HG02885 (cell line): ENCODE data around the gene MALSU1.
"Not testable (repeated sequence)": the region's sequence is repeated elsewhere in the genome, so short reads cannot be mapped to it uniquely, and the experiment has no call there.

ENCODE experiments used
- ATAC-seq: cut with Tn5 transposase; IDR thresholded peaks from one replicate; pipeline ENCODE4 v1.9.1; 2021; ENCODE audit warnings: mild to moderate bottlenecking; ENCODE audit not compliant: unreplicated experiment, poor library complexity

Gene MALSU1

GRCh38 chr7:23285657-23286646 is 13.2 kb upstream of the MALSU1 start:
- no peak for ATAC-seq

DNA sequence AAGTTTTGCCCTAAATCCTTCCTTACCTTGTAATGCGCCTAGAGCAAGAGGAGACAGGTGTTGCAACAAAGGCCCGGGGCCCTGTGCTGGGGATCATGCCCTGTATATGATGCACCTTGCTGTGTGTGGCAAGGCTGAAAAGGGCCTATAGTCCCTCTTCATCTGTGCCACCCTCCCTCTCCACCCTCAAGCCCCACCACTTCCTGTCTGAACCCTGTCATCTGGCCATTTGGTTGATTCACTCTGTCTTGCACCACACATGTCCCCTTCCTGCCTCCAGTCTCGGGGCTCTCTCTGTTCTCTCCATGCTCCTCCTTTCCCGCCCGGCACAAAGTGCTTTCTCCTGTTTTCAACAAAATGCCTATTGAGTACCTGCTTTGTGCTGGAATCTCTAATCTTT is 11.5 kb upstream of the MALSU1 start:
- no peak for ATAC-seq

- no peak for ATAC-seq
Measured at GRCh38 chr7:23290993-23291392, 8.1 kb upstream of the MALSU1 start.

DNA sequence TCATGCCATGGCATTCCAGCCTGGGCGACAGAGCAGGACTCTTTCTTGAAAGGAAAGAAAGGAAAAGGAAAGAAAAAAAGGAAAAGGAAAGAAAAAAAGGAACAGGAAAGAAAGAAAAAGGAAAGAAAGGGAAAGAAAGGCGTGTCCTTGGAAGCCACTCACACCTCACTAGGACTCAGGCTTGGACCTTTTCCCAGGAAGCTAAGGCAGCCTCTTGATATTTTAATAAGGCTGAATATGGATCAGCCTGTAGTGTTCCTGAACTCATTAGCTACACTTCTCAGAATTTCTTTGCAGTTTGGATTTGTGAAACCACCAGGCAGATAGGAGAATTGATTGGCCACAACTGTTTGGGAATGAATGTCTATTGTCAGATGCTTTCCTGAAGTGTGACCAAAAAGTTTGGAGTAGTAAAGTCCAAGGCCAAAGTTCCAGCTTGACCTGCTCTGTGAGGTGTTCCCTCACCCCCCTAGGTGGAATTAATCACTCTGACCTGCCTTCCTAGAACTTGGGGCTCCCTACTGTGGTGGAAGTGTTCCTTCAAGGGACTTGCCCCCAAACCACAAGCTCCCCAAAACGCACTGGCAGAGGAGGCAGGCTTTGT is 7.1 kb upstream of the MALSU1 start:
- ATAC-seq: no peak

GRCh38 chr7:23292623-23293022 is 6.5 kb upstream of the MALSU1 start:
- ATAC-seq: no peak

DNA sequence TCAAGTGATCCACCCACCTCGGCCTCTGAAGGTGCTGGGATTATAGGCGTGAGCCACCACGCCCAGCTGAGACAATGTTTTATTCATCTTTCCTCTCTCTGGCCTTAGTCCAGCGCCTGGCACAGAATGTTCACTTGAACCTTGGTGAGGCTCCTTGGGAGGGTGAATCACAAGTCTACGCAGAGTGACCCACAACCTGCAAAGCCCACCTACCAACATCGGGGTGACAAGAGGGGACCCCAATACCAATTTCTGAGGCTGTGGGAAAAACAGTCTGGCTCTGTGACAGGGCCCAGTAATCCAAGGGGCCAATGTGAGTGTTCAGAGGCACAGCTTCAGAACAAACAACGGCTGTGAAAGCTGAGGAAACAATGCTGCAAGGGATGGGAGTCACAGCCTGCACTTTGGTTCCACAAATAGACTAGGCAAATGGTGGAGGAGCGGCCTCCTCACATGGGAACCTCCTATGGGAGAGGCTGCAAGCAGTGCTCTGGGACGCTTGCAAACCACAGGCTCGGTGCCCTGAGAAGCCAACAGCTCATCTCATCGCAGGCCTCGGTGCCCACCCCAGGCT is 5.6 kb upstream of the MALSU1 start:
- no peak for ATAC-seq

DNA sequence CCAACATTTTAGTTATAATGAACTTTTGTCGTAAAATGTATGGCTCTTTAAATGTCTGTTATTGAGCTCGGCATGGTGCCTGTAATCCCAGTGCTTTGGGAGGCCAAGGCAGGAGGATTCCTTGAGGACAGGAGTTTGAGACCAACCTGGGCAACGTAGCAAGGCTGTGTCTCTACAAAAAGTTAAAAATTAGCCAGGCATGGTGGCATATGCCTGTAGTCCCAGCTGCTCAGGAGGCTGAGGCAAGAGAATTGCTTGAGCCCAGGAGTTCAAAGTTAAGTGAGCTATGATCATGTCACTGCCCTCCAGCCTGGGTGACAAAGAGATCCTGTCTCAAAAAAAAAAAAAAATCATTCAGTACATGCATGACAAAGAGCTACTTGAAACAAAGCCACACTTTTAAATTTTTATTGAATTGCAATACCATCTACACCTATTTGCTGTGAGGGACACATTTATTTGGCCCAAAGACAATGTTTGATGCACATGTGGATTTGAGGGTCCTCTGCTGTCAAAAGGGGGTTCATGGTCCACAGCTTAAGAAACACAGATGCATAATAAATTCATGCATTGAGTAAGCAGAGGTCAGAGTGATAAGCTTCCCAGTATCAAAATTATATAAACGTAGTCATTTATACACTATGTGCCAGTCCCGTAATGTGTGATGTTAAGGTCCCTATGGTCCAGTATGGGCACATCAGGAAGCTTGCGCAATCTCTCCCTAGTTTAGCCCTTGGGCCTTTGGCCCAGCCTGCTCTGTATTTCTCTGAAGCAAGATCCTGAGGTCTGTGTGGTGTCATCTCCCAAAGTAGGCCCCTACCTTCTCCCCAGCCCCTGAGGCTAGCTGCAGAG is 4.4 kb upstream of the MALSU1 start:
- ATAC-seq: no peak

- no peak for ATAC-seq
Measured at GRCh38 chr7:23295401-23295697, 3.8 kb upstream of the MALSU1 start.

DNA sequence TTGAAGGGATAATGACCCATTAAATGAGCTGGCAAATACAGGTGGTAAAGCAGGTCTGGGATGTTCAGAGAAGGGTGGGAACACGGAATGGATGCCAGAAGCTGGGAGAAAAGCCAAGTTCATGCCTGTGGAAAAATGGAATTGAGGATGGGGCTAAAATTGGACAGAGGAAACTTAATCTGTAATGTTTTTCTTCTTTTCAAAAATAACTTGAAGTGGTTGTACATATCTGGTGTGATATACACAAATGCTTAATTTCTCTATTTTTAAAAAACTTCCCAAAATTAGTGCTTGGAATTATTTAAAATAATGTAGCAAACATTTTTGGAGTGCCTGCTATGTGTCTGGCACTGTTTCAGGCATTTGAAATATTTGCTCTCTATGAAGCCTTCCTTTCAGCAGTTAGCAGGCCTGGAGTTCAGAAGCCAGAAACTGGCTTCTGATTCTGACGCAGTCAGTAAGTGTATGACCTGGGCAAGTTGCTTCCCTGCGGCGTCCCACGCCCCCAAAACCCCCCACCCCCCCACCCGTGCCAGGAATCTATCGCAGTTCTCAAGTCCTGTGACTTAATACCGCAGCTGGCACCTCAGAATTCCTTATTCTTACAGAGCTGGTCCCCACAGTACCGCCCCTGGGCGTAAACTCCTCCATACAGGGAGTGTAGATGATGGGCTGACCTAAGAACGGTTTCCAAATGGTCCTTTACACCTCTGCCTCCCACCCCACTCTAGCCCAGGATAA is 828 bp upstream of the MALSU1 start:
- ATAC-seq: no peak

GRCh38 chr7:23299770-23300300 is 696 bp downstream of the MALSU1 start:
- no peak for ATAC-seq

DNA sequence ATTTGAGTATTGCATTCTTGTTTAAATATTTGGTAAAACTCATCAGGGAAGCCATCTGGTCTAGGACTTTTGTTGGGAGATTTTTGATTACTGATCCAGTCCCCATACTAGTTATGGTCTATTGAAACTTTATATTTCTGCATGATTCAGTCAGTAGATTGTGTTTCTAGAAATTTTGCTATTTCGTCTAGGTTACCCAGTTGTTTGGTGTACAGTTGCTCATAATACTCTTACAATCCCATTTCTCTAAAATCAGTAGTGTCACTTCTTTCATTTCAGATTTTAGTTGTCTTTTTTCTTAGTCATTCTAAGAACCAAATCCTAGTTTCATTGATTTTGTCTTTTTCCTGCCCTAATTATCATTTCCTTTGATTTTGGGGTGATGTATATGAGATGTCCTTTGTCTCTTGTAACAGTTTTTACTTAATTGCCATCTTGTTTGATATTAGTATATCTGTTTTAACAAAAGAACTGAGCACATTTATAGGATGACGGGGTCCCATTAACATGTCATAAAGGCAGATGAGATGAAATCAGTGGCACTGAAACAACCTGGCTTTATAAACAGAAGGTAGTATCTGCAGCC is 7.9 kb downstream of the MALSU1 start:
- no peak for ATAC-seq

- no peak for ATAC-seq
Measured at GRCh38 chr7:23308754-23309153, 9.6 kb downstream of the MALSU1 start.

GRCh38 chr7:23312141-23312540 is 13.0 kb downstream of the MALSU1 start:
- ATAC-seq: not testable (repeated sequence)

- no peak for ATAC-seq
Measured at GRCh38 chr7:23315366-23315765, 16.2 kb downstream of the MALSU1 start.

DNA sequence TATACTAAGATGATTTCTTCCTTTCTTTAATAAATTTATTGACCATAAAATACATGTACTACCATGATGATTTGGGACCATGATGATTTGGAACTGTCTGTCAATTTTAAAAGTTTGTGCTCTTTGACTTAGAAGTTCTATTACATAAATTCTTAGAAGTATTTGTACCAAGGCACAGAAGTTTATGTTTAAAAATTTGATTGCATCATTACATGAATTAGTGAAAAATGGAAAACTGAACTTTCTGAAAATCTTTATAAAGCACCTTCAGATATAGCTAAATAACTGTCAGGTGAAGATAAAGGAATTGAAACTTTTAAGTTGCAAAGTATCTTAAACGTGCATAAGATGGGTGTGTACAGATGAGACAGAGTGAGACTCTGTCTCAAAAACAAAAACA is 32.0 kb downstream of the MALSU1 start:
- ATAC-seq: no peak

DNA sequence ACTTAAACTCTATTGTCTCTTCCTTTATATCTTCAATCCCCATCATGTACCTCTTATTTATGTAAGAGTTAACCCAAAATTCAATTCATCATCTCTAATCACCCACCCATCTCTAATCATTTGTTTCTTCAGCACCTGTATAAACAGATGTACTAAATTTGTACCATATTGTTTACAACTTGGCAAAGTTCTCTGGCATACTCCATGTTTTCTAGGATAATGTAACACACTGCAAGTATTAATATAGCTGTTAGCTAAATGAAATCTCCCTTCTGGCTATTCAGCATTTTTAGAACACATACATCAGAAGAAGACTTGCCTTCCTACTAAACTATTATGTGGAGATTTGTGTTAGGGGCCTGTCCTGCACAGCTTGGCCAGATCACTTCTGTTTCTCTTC is 33.1 kb downstream of the MALSU1 start:
- ATAC-seq: no peak

- no peak for ATAC-seq
Measured at GRCh38 chr7:23332910-23333612, 33.9 kb downstream of the MALSU1 start.

DNA sequence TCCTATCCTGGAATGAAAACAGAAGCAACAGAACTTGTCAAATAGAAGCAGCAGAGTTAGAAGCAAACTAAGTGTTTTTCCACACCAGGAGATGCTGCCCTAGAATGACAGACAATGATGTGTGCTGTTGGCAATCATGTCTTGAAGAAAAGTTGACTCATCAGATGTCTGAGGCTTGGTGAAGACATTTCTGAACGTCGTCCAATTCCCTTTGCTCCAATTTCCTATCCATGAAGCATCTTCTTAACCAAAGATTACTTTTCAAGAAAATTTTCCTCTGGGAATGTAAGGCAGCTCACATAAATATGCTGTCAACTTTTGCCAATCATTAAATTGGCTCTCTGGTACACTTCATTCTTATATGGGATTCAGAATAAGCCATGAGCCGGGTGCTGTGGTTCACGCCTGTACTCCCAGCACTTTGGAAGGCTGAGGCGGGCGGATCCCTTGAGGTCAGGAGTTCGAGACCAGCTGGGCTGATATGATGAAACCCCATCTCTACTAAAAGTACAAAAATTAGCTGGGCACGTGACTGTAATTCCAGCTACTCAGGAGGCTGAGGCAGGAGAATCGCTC is 34.6 kb downstream of the MALSU1 start:
- no peak for ATAC-seq
